ENCODE results near the gene MRLN.
"Not testable (repeated sequence)": the region's sequence is repeated elsewhere in the genome, so short reads cannot be mapped to it uniquely, and the experiment has no call there.

MRLN gene

GRCh38 chr10:59745163-59745650, 8.0 kb downstream of the MRLN start:
- no peak for DNase-seq (ENCODE audit: low read depth in 1 of 2, low spot score in 1 of 2)

- DNase-seq (ENCODE audit: low read depth in 1 of 2, low spot score in 1 of 2): not testable (repeated sequence)
Observed at GRCh38 chr10:59744762-59745161, 8.5 kb downstream of the MRLN start.

- not testable (repeated sequence) for DNase-seq (ENCODE audit: low read depth in 1 of 2, low spot score in 1 of 2)
Observed at GRCh38 chr10:59744156-59744555, 9.1 kb downstream of the MRLN start.

GRCh38 chr10:59741583-59741982, 11.7 kb downstream of the MRLN start:
- DNase-seq (ENCODE audit: low read depth in 1 of 2, low spot score in 1 of 2): no peak

- no peak for DNase-seq (ENCODE audit: low read depth in 1 of 2, low spot score in 1 of 2)
Observed at GRCh38 chr10:59741048-59741447, 12.2 kb downstream of the MRLN start.

- no peak for DNase-seq (ENCODE audit: low read depth in 1 of 2, low spot score in 1 of 2)
Observed at GRCh38 chr10:59736749-59737148, 16.5 kb downstream of the MRLN start.

GRCh38 chr10:59735296-59735695, 18.0 kb downstream of the MRLN start:
- DNase-seq (ENCODE audit: low read depth in 1 of 2, low spot score in 1 of 2): no peak

GRCh38 chr10:59734014-59734462, 19.2 kb downstream of the MRLN start:
- DNase-seq (ENCODE audit: low read depth in 1 of 2, low spot score in 1 of 2): no peak

GRCh38 chr10:59733321-59734013, 19.8 kb downstream of the MRLN start:
- DNase-seq (ENCODE audit: low read depth in 1 of 2, low spot score in 1 of 2): not testable (repeated sequence)

- not testable (repeated sequence) for DNase-seq (ENCODE audit: low read depth in 1 of 2, low spot score in 1 of 2)
Observed at GRCh38 chr10:59732849-59733248, 20.4 kb downstream of the MRLN start.

GRCh38 chr10:59729167-59729566, 24.1 kb downstream of the MRLN start:
- not testable (repeated sequence) for DNase-seq (ENCODE audit: low read depth in 1 of 2, low spot score in 1 of 2)

- no peak for DNase-seq (ENCODE audit: low read depth in 1 of 2, low spot score in 1 of 2)
Observed at GRCh38 chr10:59724098-59724938, 28.9 kb downstream of the MRLN start.

- DNase-seq (ENCODE audit: low read depth in 1 of 2, low spot score in 1 of 2): no peak
Observed at GRCh38 chr10:59720377-59720776, 32.9 kb downstream of the MRLN start.

GRCh38 chr10:59719374-59719773, 33.9 kb downstream of the MRLN start:
- no peak for DNase-seq (ENCODE audit: low read depth in 1 of 2, low spot score in 1 of 2)

GRCh38 chr10:59718257-59718656, 35.0 kb downstream of the MRLN start:
- DNase-seq (ENCODE audit: low read depth in 1 of 2, low spot score in 1 of 2): no peak

GRCh38 chr10:59713196-59713821, 39.9 kb downstream of the MRLN start:
- DNase-seq (ENCODE audit: low read depth in 1 of 2, low spot score in 1 of 2): no peak

GRCh38 chr10:59711871-59712494, 41.3 kb downstream of the MRLN start:
- DNase-seq (ENCODE audit: low read depth in 1 of 2, low spot score in 1 of 2): no peak

GRCh38 chr10:59709395-59710125, 43.7 kb downstream of the MRLN start, which contains the start of gene SLC16A9:
Gene SLC16A9 (minus strand): TSS chr10:59709850. CDS start chr10:59684291, 25,559 bp downstream.
- peak; percentile 2 to 41 for DNase-seq (ENCODE audit: low read depth in 1 of 2, low spot score in 1 of 2)

GRCh38 chr10:59708816-59709394, 44.4 kb downstream of the MRLN start:
- no peak for DNase-seq (ENCODE audit: low read depth in 1 of 2, low spot score in 1 of 2)

All from activated CD4-positive, alpha-beta T cell treated with anti-CD3 and anti-CD28 coated beads, Interleukin-2, amount 50 U/mL, for 24 hours (primary cell).